ENCODE measurements around the gene TSNAXIP1. TPM values are rescaled to one million over a fixed set of nuclear protein-coding genes. Genes with fewer than 3 reads are reported as not detected.

The TSNAXIP1 gene
- polyA plus RNA-seq, 3 donors = 0.23 TPM; not detected in 2

DNA sequence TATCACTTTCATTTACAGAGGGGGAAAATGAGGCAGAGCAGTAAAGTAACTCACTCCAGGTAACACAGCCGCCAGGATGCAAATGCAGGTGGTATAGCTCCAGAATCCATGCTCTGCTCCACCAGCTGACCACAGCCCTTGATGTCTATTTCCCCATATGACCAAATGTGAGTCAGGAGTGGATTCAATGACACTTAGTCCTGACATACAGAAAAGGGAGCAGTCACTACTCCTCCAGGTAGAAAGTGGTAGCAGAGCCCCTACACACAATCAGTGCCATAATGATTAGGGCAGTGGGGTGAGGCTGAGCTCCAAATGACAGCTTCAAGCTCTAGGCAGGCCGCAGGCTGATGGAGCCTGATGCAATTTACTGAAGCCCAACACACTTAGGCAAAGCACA is 44.3 kb upstream of the TSNAXIP1 start:
- peaks cover 17% of the 10 kb centered on the region for H4K20me1 ChIP-seq (ENCODE audit: insufficient read depth, low read length)
- intact Hi-C loops (cut with micrococcal nuclease) = no loop called here

GRCh38 chr16:67763066-67763465 is 43.6 kb upstream of the TSNAXIP1 start:
- no peak overlapping the region for H3K4me3 Mint-ChIP-seq
- Histone ChIP-seq H3K4me1 (ENCODE audit: control insufficient read depth in 1 of 2, insufficient read depth in 2 of 2, low read length in 2 of 2) (no peaks in the 10 kb centered on the region), H3K36me3 (replicated peaks in 1 of 2; ENCODE audit: control insufficient read depth in 1 of 2, insufficient read depth in 2 of 2, low read length in 2 of 2) (peaks cover 22 to 58% of the 10 kb centered on the region in 2 donors), H3K79me2 (ENCODE audit: insufficient read depth, low read length) (no peaks in the 10 kb centered on the region), H3K27me3 (ENCODE audit: control insufficient read depth in 2 of 2, insufficient read depth in 2 of 2, low read length in 2 of 2) (no peaks in the 10 kb centered on the region), H3K9ac (ENCODE audit: insufficient read depth, low read length, poor library complexity, severe bottlenecking) (no peak overlapping the region), H3K9me3 (replicated peaks in 1 of 2; ENCODE audit: control insufficient read depth in 1 of 2, insufficient read depth in 1 of 2, low read length in 2 of 2) (no peaks in the 10 kb centered on the region), H3K27ac (ENCODE audit: low read depth in 1 of 2, low read length in 2 of 2) (no peak overlapping the region), H3K4me3 (replicated peaks in 1 of 3; ENCODE audit: low read depth in 2 of 3, low read length in 3 of 3) (no peak overlapping the region), H3K4me2 (replicated peaks; ENCODE audit: extremely low read depth, low read length, poor library complexity, severe bottlenecking) (no peak overlapping the region), H2AFZ (ENCODE audit: insufficient read depth, low read depth, low read length, poor library complexity, severe bottlenecking) (no peak overlapping the region), H4K20me1 (ENCODE audit: insufficient read depth, low read length) (peaks cover 17% of the 10 kb centered on the region)
- peaks cover 38 to 42% of the 10 kb centered on the region in 2 donors for H3K36me3 Mint-ChIP-seq
- 96% methylated on average over 5 of the region's 5 CpGs for WGBS (ENCODE audit: insufficient coverage)
- peak overlapping the region in 4 of 7 donors; percentile 15 to 43 (median 28) for H3K27ac Mint-ChIP-seq
- no peaks in the 10 kb centered on the region for H3K9me3 Mint-ChIP-seq
- peaks cover 5% of the 10 kb centered on the region for H3K4me1 Mint-ChIP-seq
- no peak for TF ChIP-seq CTCF (IDR thresholded peaks at IDR 0.05)
- no peak for DNase-seq
- H3K27me3 Mint-ChIP-seq (ENCODE audit: low read depth in 3 of 3) = peaks cover 0 to 2% (median 0%) of the 10 kb centered on the region in 3 donors
- intact Hi-C loops (cut with micrococcal nuclease) = no loop called here

More for the DNA sequence above, 44.3 kb upstream of the TSNAXIP1 start:
- Histone ChIP-seq H2AFZ (ENCODE audit: insufficient read depth, low read depth, low read length, poor library complexity, severe bottlenecking) (no peak overlapping the region), H3K27me3 (ENCODE audit: control insufficient read depth in 2 of 2, insufficient read depth in 2 of 2, low read length in 2 of 2) (no peaks in the 10 kb centered on the region), H3K36me3 (replicated peaks in 1 of 2; ENCODE audit: control insufficient read depth in 1 of 2, insufficient read depth in 2 of 2, low read length in 2 of 2) (peaks cover 29 to 65% of the 10 kb centered on the region in 2 donors), H3K9ac (ENCODE audit: insufficient read depth, low read length, poor library complexity, severe bottlenecking) (no peak overlapping the region), H3K4me2 (replicated peaks; ENCODE audit: extremely low read depth, low read length, poor library complexity, severe bottlenecking) (no peak overlapping the region), H3K27ac (ENCODE audit: low read depth in 1 of 2, low read length in 2 of 2) (no peak overlapping the region), H3K4me3 (replicated peaks in 1 of 3; ENCODE audit: low read depth in 2 of 3, low read length in 3 of 3) (no peak overlapping the region), H3K79me2 (ENCODE audit: insufficient read depth, low read length) (no peaks in the 10 kb centered on the region), H3K4me1 (ENCODE audit: control insufficient read depth in 1 of 2, insufficient read depth in 2 of 2, low read length in 2 of 2) (no peaks in the 10 kb centered on the region), H3K9me3 (replicated peaks in 1 of 2; ENCODE audit: control insufficient read depth in 1 of 2, insufficient read depth in 1 of 2, low read length in 2 of 2) (no peaks in the 10 kb centered on the region)
- WGBS (ENCODE audit: insufficient coverage) = no CpG with 5 or more reads among the region's 2 CpGs
- no peak overlapping the region for H3K27ac Mint-ChIP-seq
- no peak for DNase-seq
- H3K9me3 Mint-ChIP-seq = no peaks in the 10 kb centered on the region
- no peak overlapping the region for H3K4me3 Mint-ChIP-seq
- peaks cover 42 to 47% of the 10 kb centered on the region in 2 donors for H3K36me3 Mint-ChIP-seq
- H3K4me1 Mint-ChIP-seq = peaks cover 5% of the 10 kb centered on the region
- H3K27me3 Mint-ChIP-seq (ENCODE audit: low read depth in 3 of 3) = peaks cover 0 to 2% (median 0%) of the 10 kb centered on the region in 3 donors
- no peak for TF ChIP-seq CTCF (IDR thresholded peaks at IDR 0.05)

All from CD14-positive monocyte (primary cell).